ENCODE measurements around the gene ABI3. TPM values are rescaled to one million over a fixed set of nuclear protein-coding genes. Genes with fewer than 3 reads are reported as not detected.
"Not testable (repeated sequence)": the region's sequence is repeated elsewhere in the genome, so short reads cannot be mapped to it uniquely, and the experiment has no call there.

The ABI3 gene
- total and polyA plus RNA-seq, 4 experiments from 2014 or later, result 9.5 to 24.5 (median 12.9) TPM

GRCh38 chr17:49258394-49258793 lies 47.9 kb downstream of the ABI3 start:
- H3K27me3 ChIP-seq (ENCODE audit: insufficient read depth, low read length), result no peaks in the 10 kb centered on the region
- H3K4me3 ChIP-seq (ENCODE audit: low read length in 2 of 2), result no peak overlapping the region
- H3K36me3 Mint-ChIP-seq, result no peaks in the 10 kb centered on the region
- ChIA-PET POLR2A (ENCODE audit: partially characterized antibody) (no interaction called here), CTCF (ENCODE audit: partially characterized antibody) (interaction anchor here (2.0 kb wide), 1 partner anchor 79 kb away, joined by 8 read pairs; no protein-coding TSS in a partner anchor)
- H3K4me3 Mint-ChIP-seq, result peak overlapping the region in 3 of 8 donors; percentile 5 to 81 (median 20)
- no peaks in the 10 kb centered on the region for H3K36me3 ChIP-seq (ENCODE audit: insufficient read depth, low read length)
- no peaks in the 10 kb centered on the region for H3K9me3 Mint-ChIP-seq
- no peak overlapping the region for H3K27ac ChIP-seq (ENCODE audit: low read depth, low read length)
- peaks cover 11% of the 10 kb centered on the region for H3K4me1 ChIP-seq (ENCODE audit: insufficient read depth, low read length)
- H3K27ac Mint-ChIP-seq, result no peak overlapping the region
- H3K9me3 ChIP-seq (ENCODE audit: control insufficient read depth in 1 of 2, low read length in 2 of 2), result no peaks in the 10 kb centered on the region
- H3K4me1 Mint-ChIP-seq, result peaks cover 4 to 8% (median 6%) of the 10 kb centered on the region in 4 donors
- H3K27me3 Mint-ChIP-seq, result peaks cover 0 to 5% of the 10 kb centered on the region in 2 donors
- no peak for DNase-seq
- intact Hi-C loops (cut with micrococcal nuclease), result no loop called here

- Histone ChIP-seq H3K9me3 (ENCODE audit: control insufficient read depth in 1 of 2, low read length in 2 of 2) (no peaks in the 10 kb centered on the region), H3K4me1 (ENCODE audit: insufficient read depth, low read length) (peaks cover 11% of the 10 kb centered on the region), H3K27me3 (ENCODE audit: insufficient read depth, low read length) (no peaks in the 10 kb centered on the region), H3K27ac (ENCODE audit: low read depth, low read length) (no peak overlapping the region), H3K36me3 (ENCODE audit: insufficient read depth, low read length) (no peaks in the 10 kb centered on the region), H3K4me3 (ENCODE audit: low read length in 2 of 2) (peak overlapping the region in 1 of 2 donors; percentile 40)
- Mint-ChIP-seq H3K4me1 (peaks cover 4 to 8% (median 6%) of the 10 kb centered on the region in 4 donors), H3K36me3 (no peaks in the 10 kb centered on the region), H3K27me3 (peaks cover 3 to 5% of the 10 kb centered on the region in 2 donors), H3K9me3 (no peaks in the 10 kb centered on the region), H3K4me3 (peak overlapping the region; percentile 81 to 89 (median 86)), H3K27ac (no peak overlapping the region)
- intact Hi-C loops (cut with micrococcal nuclease), result no loop called here
- no peak for DNase-seq
- CTCF ChIA-PET (ENCODE audit: partially characterized antibody), result interaction anchor here (2.0 kb wide), 1 partner anchor 80 kb away, joined by 8 read pairs; no protein-coding TSS in a partner anchor
- POLR2A ChIA-PET (ENCODE audit: partially characterized antibody), result no interaction called here
These were observed 49.1 kb downstream of the ABI3 start for GRCh38 chr17:49259663-49260010.

GRCh38 chr17:49260011-49260816 lies 49.7 kb downstream of the ABI3 start:
- peaks cover 11% of the 10 kb centered on the region for H3K4me1 ChIP-seq (ENCODE audit: insufficient read depth, low read length)
- DNase-seq, result peak; percentile 35 to 51 (median 40)
- no peaks in the 10 kb centered on the region for H3K36me3 Mint-ChIP-seq
- no peaks in the 10 kb centered on the region for H3K9me3 Mint-ChIP-seq
- H3K36me3 ChIP-seq (ENCODE audit: insufficient read depth, low read length), result no peaks in the 10 kb centered on the region
- H3K27ac ChIP-seq (ENCODE audit: low read depth, low read length), result no peak overlapping the region
- ChIA-PET POLR2A (ENCODE audit: partially characterized antibody) (interaction anchor here (0.6 kb wide), 2 partner anchors 94 to 653 kb away, joined by 3 read pairs; no protein-coding TSS in a partner anchor), CTCF (ENCODE audit: partially characterized antibody) (interaction anchor here (1.0 to 1.2 kb wide), 2 partner anchors 33 to 80 kb away, joined by 3 to 5 read pairs; no protein-coding TSS in a partner anchor)
- H3K4me3 ChIP-seq (ENCODE audit: low read length in 2 of 2), result peak overlapping the region; percentile 12 to 40
- intact Hi-C loops (cut with micrococcal nuclease), result no loop called here
- peaks cover 4 to 8% (median 6%) of the 10 kb centered on the region in 4 donors for H3K4me1 Mint-ChIP-seq
- H3K27ac Mint-ChIP-seq, result peak overlapping the region in 5 of 7 donors; percentile 19 to 70 (median 47)
- no peaks in the 10 kb centered on the region for H3K27me3 ChIP-seq (ENCODE audit: insufficient read depth, low read length)
- no peaks in the 10 kb centered on the region for H3K9me3 ChIP-seq (ENCODE audit: control insufficient read depth in 1 of 2, low read length in 2 of 2)
- peak overlapping the region; percentile 81 to 89 (median 86) for H3K4me3 Mint-ChIP-seq
- H3K27me3 Mint-ChIP-seq, result peaks cover 3 to 5% of the 10 kb centered on the region in 2 donors

GRCh38 chr17:49260817-49261291 lies 50.3 kb downstream of the ABI3 start:
- H3K4me1 Mint-ChIP-seq, result peaks cover 4 to 8% (median 6%) of the 10 kb centered on the region in 4 donors
- ChIA-PET POLR2A (ENCODE audit: partially characterized antibody) (interaction anchor here (0.6 kb wide), 2 partner anchors 93 to 653 kb away, joined by 3 read pairs; no protein-coding TSS in a partner anchor), CTCF (ENCODE audit: partially characterized antibody) (interaction anchor here (1.0 to 1.2 kb wide), 2 partner anchors 34 to 81 kb away, joined by 3 to 5 read pairs; no protein-coding TSS in a partner anchor)
- peak overlapping the region; percentile 72 to 85 (median 81) for H3K4me3 Mint-ChIP-seq
- Histone ChIP-seq H3K9me3 (ENCODE audit: control insufficient read depth in 1 of 2, low read length in 2 of 2) (no peaks in the 10 kb centered on the region), H3K4me3 (ENCODE audit: low read length in 2 of 2) (peak overlapping the region; percentile 12 to 40), H3K27me3 (ENCODE audit: insufficient read depth, low read length) (no peaks in the 10 kb centered on the region), H3K36me3 (ENCODE audit: insufficient read depth, low read length) (no peaks in the 10 kb centered on the region), H3K4me1 (ENCODE audit: insufficient read depth, low read length) (peaks cover 11% of the 10 kb centered on the region), H3K27ac (ENCODE audit: low read depth, low read length) (no peak overlapping the region)
- peaks cover 3 to 5% of the 10 kb centered on the region in 2 donors for H3K27me3 Mint-ChIP-seq
- intact Hi-C loops (cut with micrococcal nuclease), result no loop called here
- peak overlapping the region in 5 of 7 donors; percentile 47 to 83 (median 66) for H3K27ac Mint-ChIP-seq
- DNase-seq, result peak in 2 of 5 donors; percentile 6 to 8
- H3K9me3 Mint-ChIP-seq, result no peaks in the 10 kb centered on the region
- no peaks in the 10 kb centered on the region for H3K36me3 Mint-ChIP-seq

GRCh38 chr17:49261540-49261939 lies 51.0 kb downstream of the ABI3 start:
- peak overlapping the region in 1 of 7 donors; percentile 61 for H3K27ac Mint-ChIP-seq
- H3K4me3 Mint-ChIP-seq, result peak overlapping the region in 4 of 8 donors; percentile 16 to 85 (median 78)
- CTCF ChIA-PET (ENCODE audit: partially characterized antibody), result not testable (repeated sequence)

GRCh38 chr17:49266233-49266632 lies 55.7 kb downstream of the ABI3 start:
- ChIA-PET POLR2A (ENCODE audit: partially characterized antibody) (no interaction called here), CTCF (ENCODE audit: partially characterized antibody) (interaction anchor here (0.7 kb wide), 1 partner anchor 70 kb away, joined by 4 read pairs; no protein-coding TSS in a partner anchor)
- intact Hi-C loops (cut with micrococcal nuclease), result no loop called here
- no peaks in the 10 kb centered on the region for H3K4me1 ChIP-seq (ENCODE audit: insufficient read depth, low read length)
- H3K4me3 ChIP-seq (ENCODE audit: low read length in 2 of 2), result no peak overlapping the region
- no peaks in the 10 kb centered on the region for H3K36me3 ChIP-seq (ENCODE audit: insufficient read depth, low read length)
- H3K27ac ChIP-seq (ENCODE audit: low read depth, low read length), result no peak overlapping the region
- Mint-ChIP-seq H3K4me3 (no peak overlapping the region), H3K36me3 (no peaks in the 10 kb centered on the region), H3K27ac (no peak overlapping the region), H3K9me3 (no peaks in the 10 kb centered on the region), H3K4me1 (peaks cover 0 to under 1% (median under 1%) of the 10 kb centered on the region in 4 donors), H3K27me3 (peaks cover 2 to 5% of the 10 kb centered on the region in 2 donors)
- DNase-seq, result no peak
- H3K9me3 ChIP-seq (ENCODE audit: control insufficient read depth in 1 of 2, low read length in 2 of 2), result no peaks in the 10 kb centered on the region
- no peaks in the 10 kb centered on the region for H3K27me3 ChIP-seq (ENCODE audit: insufficient read depth, low read length)

More at GRCh38 chr17:49261540-49261939, 51.0 kb downstream of the ABI3 start:
- H3K27me3 Mint-ChIP-seq; H3K9me3 ChIP-seq (ENCODE audit: control insufficient read depth in 1 of 2, low read length in 2 of 2); H3K9me3 Mint-ChIP-seq; DNase-seq; H3K27me3 ChIP-seq (ENCODE audit: insufficient read depth, low read length); H3K4me3 ChIP-seq (ENCODE audit: low read length in 2 of 2); H3K4me1 Mint-ChIP-seq; POLR2A ChIA-PET (ENCODE audit: partially characterized antibody); H3K27ac ChIP-seq (ENCODE audit: low read depth, low read length); intact Hi-C loops (cut with micrococcal nuclease); H3K36me3 Mint-ChIP-seq; H3K36me3 ChIP-seq (ENCODE audit: insufficient read depth, low read length): not testable (repeated sequence)
- peaks cover 11% of the 10 kb centered on the region for H3K4me1 ChIP-seq (ENCODE audit: insufficient read depth, low read length)

- Mint-ChIP-seq H3K4me1 (no peaks in the 10 kb centered on the region), H3K27me3 (peaks cover 2 to 5% of the 10 kb centered on the region in 2 donors), H3K4me3 (no peak overlapping the region), H3K9me3 (no peaks in the 10 kb centered on the region), H3K27ac (no peak overlapping the region), H3K36me3 (no peaks in the 10 kb centered on the region)
- Histone ChIP-seq H3K27ac (ENCODE audit: low read depth, low read length) (no peak overlapping the region), H3K36me3 (ENCODE audit: insufficient read depth, low read length) (no peaks in the 10 kb centered on the region), H3K9me3 (ENCODE audit: control insufficient read depth in 1 of 2, low read length in 2 of 2) (no peaks in the 10 kb centered on the region), H3K27me3 (ENCODE audit: insufficient read depth, low read length) (no peaks in the 10 kb centered on the region), H3K4me3 (ENCODE audit: low read length in 2 of 2) (no peak overlapping the region), H3K4me1 (ENCODE audit: insufficient read depth, low read length) (no peaks in the 10 kb centered on the region)
- ChIA-PET CTCF (ENCODE audit: partially characterized antibody) (no interaction called here), POLR2A (ENCODE audit: partially characterized antibody) (no interaction called here)
- DNase-seq, result no peak
- intact Hi-C loops (cut with micrococcal nuclease), result no loop called here
These were observed 57.4 kb downstream of the ABI3 start for GRCh38 chr17:49267912-49268311.
